A673 (cell line): Measurements from ENCODE around the gene IGSF11. TPM values are rescaled to one million over a fixed set of nuclear protein-coding genes. Genes with fewer than 3 reads are reported as not detected.
"Not testable (repeated sequence)": the region's sequence is repeated elsewhere in the genome, so short reads cannot be mapped to it uniquely, and the experiment has no call there.

Experiments used
- BruUV-seq: library from RNA; stranded (reverse); fragments of 400-500 nt; replicated peaks from 2 replicates; lab custom pipeline; 2021; lab: Mats Ljungman, UMichigan
- CTCF ChIA-PET: fragments of 300-600 bp; sonication (Branson Sonifier 250); formaldehyde crosslinking; loops from one replicate; lab custom pipeline; 2022; ENCODE audit warnings: antibody characterized with exemption; lab: Charles Lee
- POLR2A ChIA-PET: fragments of 300-600 bp; sonication (Branson Sonifier 250); formaldehyde crosslinking; loops from one replicate; lab custom pipeline; 2022; ENCODE audit warnings: antibody characterized with exemption; ENCODE audit not compliant: low non-redundant PET; lab: Charles Lee
- DNase-seq: peaks from one replicate; pipeline ENCODE4 v3.0.0-alpha.2; 2015; ENCODE audit warnings: low spot score
- H3K27ac ChIP-seq: fragments of 200-600 bp; sonication (generic); 2 replicates; pipeline ENCODE4 v1.5.1; 2016; ENCODE audit warnings: mixed run types, low read depth, mild to moderate bottlenecking, mixed read lengths, antibody characterized with exemption, low read length; ENCODE audit not compliant: poor library complexity, severe bottlenecking
- H3K27me3 ChIP-seq: fragments of 200-600 bp; sonication (generic); replicated peaks from 2 replicates; pipeline ENCODE4 v1.6.1; 2017; ENCODE audit warnings: mixed run types, low read depth, mild to moderate bottlenecking, mixed read lengths, antibody characterized with exemption, low read length; ENCODE audit not compliant: insufficient read depth, poor library complexity
- H3K36me3 ChIP-seq: fragments of 200-600 bp; sonication (generic); 2 replicates; pipeline ENCODE4 v1.6.1; 2016; ENCODE audit warnings: mixed run types, mild to moderate bottlenecking, mixed read lengths, antibody characterized with exemption, low read length; ENCODE audit not compliant: insufficient read depth, poor library complexity, severe bottlenecking
- H3K4me1 ChIP-seq: fragments of 200-600 bp; sonication (generic); 2 replicates; pipeline ENCODE4 v1.6.1; 2017; ENCODE audit warnings: mixed run types, mild to moderate bottlenecking, mixed read lengths, antibody characterized with exemption, low read length; ENCODE audit not compliant: insufficient read depth, poor library complexity, severe bottlenecking
- H3K4me3 ChIP-seq: fragments of 200-600 bp; sonication (generic); 2 replicates; pipeline ENCODE4 v1.5.1; 2016; ENCODE audit warnings: low read depth, mixed run types, mild to moderate bottlenecking, mixed read lengths, low read length; ENCODE audit not compliant: poor library complexity, severe bottlenecking
- H3K9me3 ChIP-seq: fragments of 200-600 bp; sonication (generic); 2 replicates; pipeline ENCODE4 v1.6.1; 2016; ENCODE audit warnings: mixed run types, low read depth, mild to moderate bottlenecking, mixed read lengths, antibody characterized with exemption, low read length; ENCODE audit not compliant: poor library complexity, severe bottlenecking
- EZH2 ChIP-seq: fragments of 200-600 bp; sonication (generic); IDR thresholded peaks from 2 replicates; pipeline ENCODE4 v1.6.1; 2017; ENCODE audit warnings: borderline replicate concordance, low read depth, mild to moderate bottlenecking, mixed read lengths, antibody characterized with exemption, low read length; ENCODE audit not compliant: poor library complexity, severe bottlenecking
- intact Hi-C: fragments of 100-400 bp; cut with micrococcal nuclease; formaldehyde crosslinking; loops from one replicate; pipeline ENCODE4 v1.10.0; 2022; ENCODE audit not compliant: unreplicated experiment
- total RNA-seq: library from RNA; stranded (reverse); gene quantifications from 2 replicates; pipeline ENCODE4 v1.2.3, GENCODE V29; 2021
- TF ChIP-seq, protein P1 (sequence below): fragments of 300-800, 200-600 bp; sonication (generic); conservative IDR thresholded peaks from 2 replicates; pipeline ENCODE4 v1.5.1; 2017; ENCODE audit warnings: low read depth, mild to moderate bottlenecking, antibody characterized with exemption, low read length, moderate library complexity, mixed read lengths

IGSF11 gene
- total RNA-seq, 1 experiment from 2014 or later: not detected

DNA sequence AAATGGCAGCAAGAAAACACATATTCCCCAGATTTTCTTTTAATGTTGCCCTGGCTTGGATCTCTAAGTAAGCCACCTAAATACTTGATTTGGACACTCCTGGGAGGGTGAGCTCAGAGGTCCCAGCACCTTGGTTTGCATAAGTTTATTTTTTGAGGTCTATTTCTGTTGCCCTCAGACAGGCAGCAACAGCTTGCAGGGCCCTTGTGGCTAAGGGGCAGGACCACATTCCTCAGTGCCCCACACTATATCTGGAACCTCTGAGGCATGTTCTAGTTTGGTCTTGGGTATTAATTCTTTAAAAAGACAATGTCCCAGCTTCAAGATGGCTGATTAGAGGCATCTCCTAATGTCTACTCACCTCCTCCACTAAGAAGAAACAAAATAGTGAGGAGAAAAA lies 57.5 kb downstream of the IGSF11 start:
- Histone ChIP-seq H3K27me3 (no peaks in the 10 kb centered on the region), H3K27ac (no peak overlapping the region), H3K4me1 (no peaks in the 10 kb centered on the region), H3K9me3 (no peaks in the 10 kb centered on the region), H3K4me3 (no peak overlapping the region), H3K36me3 (no peaks in the 10 kb centered on the region)
- TF ChIP-seq EZH2: no peak
- TF ChIP-seq, protein P1, sequence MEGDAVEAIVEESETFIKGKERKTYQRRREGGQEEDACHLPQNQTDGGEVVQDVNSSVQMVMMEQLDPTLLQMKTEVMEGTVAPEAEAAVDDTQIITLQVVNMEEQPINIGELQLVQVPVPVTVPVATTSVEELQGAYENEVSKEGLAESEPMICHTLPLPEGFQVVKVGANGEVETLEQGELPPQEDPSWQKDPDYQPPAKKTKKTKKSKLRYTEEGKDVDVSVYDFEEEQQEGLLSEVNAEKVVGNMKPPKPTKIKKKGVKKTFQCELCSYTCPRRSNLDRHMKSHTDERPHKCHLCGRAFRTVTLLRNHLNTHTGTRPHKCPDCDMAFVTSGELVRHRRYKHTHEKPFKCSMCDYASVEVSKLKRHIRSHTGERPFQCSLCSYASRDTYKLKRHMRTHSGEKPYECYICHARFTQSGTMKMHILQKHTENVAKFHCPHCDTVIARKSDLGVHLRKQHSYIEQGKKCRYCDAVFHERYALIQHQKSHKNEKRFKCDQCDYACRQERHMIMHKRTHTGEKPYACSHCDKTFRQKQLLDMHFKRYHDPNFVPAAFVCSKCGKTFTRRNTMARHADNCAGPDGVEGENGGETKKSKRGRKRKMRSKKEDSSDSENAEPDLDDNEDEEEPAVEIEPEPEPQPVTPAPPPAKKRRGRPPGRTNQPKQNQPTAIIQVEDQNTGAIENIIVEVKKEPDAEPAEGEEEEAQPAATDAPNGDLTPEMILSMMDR: no peak
- ChIA-PET POLR2A (no interaction called here), CTCF (no interaction called here)
- intact Hi-C loops: no loop called here
- DNase-seq: no peak
- BruUV-seq: no TSS peak

DNA sequence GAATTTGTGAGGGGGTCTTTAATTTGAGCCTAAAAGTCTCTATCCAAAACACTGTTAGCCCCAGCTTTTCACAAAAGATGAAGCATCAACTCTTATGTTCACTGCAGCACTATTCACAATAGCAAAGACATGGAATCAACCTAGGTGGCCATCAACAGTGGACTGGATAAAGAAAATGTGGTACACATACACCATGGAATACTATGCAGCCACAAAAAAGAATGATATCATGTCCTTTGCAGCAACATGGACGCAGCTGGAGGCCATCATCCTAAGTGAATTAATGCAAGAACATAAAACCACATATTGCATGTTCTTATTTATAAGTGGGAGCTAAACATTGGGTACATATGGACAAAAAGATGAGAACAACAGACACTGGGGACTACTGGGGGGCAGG lies 59.2 kb downstream of the IGSF11 start:
- DNase-seq, H3K9me3 ChIP-seq, H3K27me3 ChIP-seq, H3K4me3 ChIP-seq, H3K36me3 ChIP-seq, BruUV-seq, POLR2A ChIA-PET, H3K27ac ChIP-seq, H3K4me1 ChIP-seq, intact Hi-C loops, CTCF ChIA-PET: not testable (repeated sequence)

DNA sequence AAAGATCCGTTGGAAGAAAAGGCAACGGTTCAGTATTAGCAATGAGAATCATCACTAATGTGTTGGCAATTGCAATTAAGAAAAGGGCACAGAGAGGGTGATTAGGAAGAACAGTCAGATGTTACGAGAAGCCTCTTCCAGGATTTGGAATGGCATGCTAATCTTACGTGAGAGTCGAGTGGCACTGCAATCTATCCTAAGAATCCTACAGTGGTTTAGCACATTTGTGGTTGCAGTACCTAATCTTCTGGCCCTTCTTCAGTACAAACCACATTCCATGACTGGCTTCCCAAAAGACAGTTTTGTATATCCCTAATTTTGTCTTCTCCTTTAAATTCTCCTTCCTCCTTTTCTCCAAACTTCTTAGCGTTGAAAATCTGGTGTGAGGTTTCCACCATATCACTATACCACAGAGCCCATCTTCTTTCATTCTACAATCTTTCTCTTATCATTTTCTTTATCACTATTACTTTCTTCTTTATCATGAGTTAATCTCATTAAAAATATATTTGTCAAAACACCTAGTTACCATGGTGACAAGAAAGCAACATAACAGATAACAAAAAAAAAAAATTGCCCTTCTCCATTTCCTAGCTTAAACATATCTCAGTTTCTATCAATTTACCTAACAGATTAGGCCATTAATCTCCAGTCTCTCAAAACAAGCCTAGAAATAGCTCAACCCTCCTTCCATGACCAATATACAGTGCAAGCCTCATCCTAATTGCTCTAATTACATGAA lies 60.1 kb downstream of the IGSF11 start:
- Histone ChIP-seq H3K27me3 (peaks cover 4% of the 10 kb centered on the region), H3K27ac (no peak overlapping the region), H3K4me3 (no peak overlapping the region), H3K4me1 (no peaks in the 10 kb centered on the region), H3K36me3 (no peaks in the 10 kb centered on the region), H3K9me3 (no peaks in the 10 kb centered on the region)
- BruUV-seq: no TSS peak
- no peak for DNase-seq
- no peak for TF ChIP-seq EZH2
- TF ChIP-seq, protein P1: no peak
- ChIA-PET POLR2A (no interaction called here), CTCF (no interaction called here)
- intact Hi-C loops: no loop called here

DNA sequence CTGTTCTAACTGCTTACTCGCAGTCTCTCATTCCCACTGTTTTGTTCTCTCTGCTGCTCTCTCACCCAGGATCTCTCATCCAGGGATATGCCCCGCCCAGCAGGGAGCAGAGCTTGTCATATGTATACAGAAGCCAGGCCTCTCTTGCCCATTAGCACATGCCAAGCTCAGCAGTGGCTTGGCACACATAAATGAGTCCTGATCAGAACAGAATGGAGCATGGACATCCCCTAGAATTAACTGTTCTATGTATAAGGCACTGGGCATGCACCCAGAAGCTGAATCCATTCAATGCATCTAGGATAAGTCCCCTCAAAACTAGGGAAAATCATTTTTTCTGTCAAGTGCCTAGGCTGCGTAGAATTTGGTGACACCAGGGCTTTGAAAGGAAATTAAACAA lies 61.6 kb downstream of the IGSF11 start:
- intact Hi-C loops: no loop called here
- Histone ChIP-seq H3K27me3 (peaks cover 4% of the 10 kb centered on the region), H3K9me3 (no peaks in the 10 kb centered on the region), H3K36me3 (no peaks in the 10 kb centered on the region), H3K4me3 (no peak overlapping the region), H3K27ac (no peak overlapping the region), H3K4me1 (no peaks in the 10 kb centered on the region)
- BruUV-seq: no TSS peak
- TF ChIP-seq, protein P1: no peak
- TF ChIP-seq EZH2: no peak
- DNase-seq: no peak
- ChIA-PET POLR2A (no interaction called here), CTCF (no interaction called here)
